PC-3 (cell line): ENCODE results near the gene POLR1E.

Experiments
- CTCF ChIP-seq: fragments of 300-600 bp; sonication (generic); conservative IDR thresholded peaks from 2 replicates; pipeline ENCODE4 v1.5.1; 2017; ENCODE audit warnings: antibody characterized with exemption, low read depth, mild to moderate bottlenecking, low read length
- EZH2 ChIP-seq: fragments of 300-600 bp; sonication (generic); IDR thresholded peaks from one replicate; pipeline ENCODE4 v1.6.1; 2017; ENCODE audit warnings: antibody characterized with exemption, mild to moderate bottlenecking, low read length; ENCODE audit not compliant: unreplicated experiment
- EZH2phosphoT487 ChIP-seq: fragments of 300-600 bp; sonication (generic); IDR thresholded peaks from 2 replicates; pipeline ENCODE4 v1.6.1; 2018; ENCODE audit warnings: mild to moderate bottlenecking, antibody characterized with exemption, low read length, borderline replicate concordance

- TF ChIP-seq EZH2 (no peak), EZH2phosphoT487 (no peak), CTCF (no peak)
These were observed 21.1 kb upstream of the POLR1E start for GRCh38 chr9:37464426-37465248.
